Lower leg skin (tissue), 4 donors: ENCODE results near the gene MFSD11. TPM values are rescaled to one million over a fixed set of nuclear protein-coding genes. Genes with fewer than 3 reads are reported as not detected.

Experiments
- DNase-seq, 2 donors: peaks; one replicate each; pipeline ENCODE4 v3.0.0-alpha.2; 2019; ENCODE audit warnings: low spot score in 2 of 2
- H3K4me3 ChIP-seq: fragments of 200-600 bp; sonication (generic); 2 replicates; pipeline ENCODE4 v1.5.1; 2017; ENCODE audit warnings: mild to moderate bottlenecking, low read depth; ENCODE audit not compliant: poor library complexity, severe bottlenecking
- POLR2A ChIP-seq, 2 donors: fragments of 450-650 bp; IDR thresholded peaks; one replicate each; pipeline ENCODE4 v1.6.1; 2016 to 2017; ENCODE audit warnings: antibody characterized with exemption in 2 of 2, mild to moderate bottlenecking in 1 of 2, moderate library complexity in 1 of 2
- WGBS, 2 donors: methylation state at CpG; one replicate each; pipeline ENCODE4 v1.1.5; 2018; 5-methylcytosine and 5-hydroxymethylcytosine counted together
- intact Hi-C: fragments of 100-400 bp; cut with DNase I; formaldehyde crosslinking; loops from one replicate; pipeline ENCODE4 v1.15.0; 2023; ENCODE audit warnings: low total_unique reads
- total RNA-seq, 4 donors: library from RNA; depleted of rRNA; stranded (reverse); fragments of >200 nt; gene quantifications; one replicate each; pipeline ENCODE4 v1.1.0, GENCODE V29; 2016
- TF ChIP-seq, protein P1 (sequence below), 3 donors: fragments of 450-650 bp; IDR thresholded peaks; one replicate each; pipeline ENCODE4 v1.5.1; 2016; ENCODE audit warnings: antibody characterized with exemption in 3 of 3, mild to moderate bottlenecking in 3 of 3, moderate library complexity in 2 of 3

The MFSD11 gene
- total RNA-seq, 4 donors from 2014 or later: 33.4 to 38.4 (median 33.8) TPM

DNA sequence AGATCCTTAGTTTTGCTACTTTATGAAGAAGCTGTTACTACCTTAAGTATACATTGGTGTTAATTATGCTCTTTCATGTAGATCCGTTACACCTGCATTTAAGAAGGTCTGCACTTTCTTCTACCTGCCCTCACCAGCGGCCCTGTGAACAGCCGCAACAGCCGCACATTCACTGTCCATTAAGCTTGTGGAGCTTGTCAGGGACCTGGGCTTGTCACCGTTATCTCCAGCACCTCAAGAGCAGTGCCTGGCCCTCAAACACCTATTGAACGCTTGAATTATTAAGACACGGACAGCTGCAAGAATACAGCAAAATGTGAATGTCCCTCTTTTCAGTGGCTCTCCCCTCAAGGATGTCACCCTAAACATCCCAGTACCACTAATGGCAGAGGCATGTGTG is 24.2 kb upstream of the MFSD11 start:
- no peak for TF ChIP-seq POLR2A (IDR thresholded peaks at IDR 0.05)
- TF ChIP-seq, protein P1, sequence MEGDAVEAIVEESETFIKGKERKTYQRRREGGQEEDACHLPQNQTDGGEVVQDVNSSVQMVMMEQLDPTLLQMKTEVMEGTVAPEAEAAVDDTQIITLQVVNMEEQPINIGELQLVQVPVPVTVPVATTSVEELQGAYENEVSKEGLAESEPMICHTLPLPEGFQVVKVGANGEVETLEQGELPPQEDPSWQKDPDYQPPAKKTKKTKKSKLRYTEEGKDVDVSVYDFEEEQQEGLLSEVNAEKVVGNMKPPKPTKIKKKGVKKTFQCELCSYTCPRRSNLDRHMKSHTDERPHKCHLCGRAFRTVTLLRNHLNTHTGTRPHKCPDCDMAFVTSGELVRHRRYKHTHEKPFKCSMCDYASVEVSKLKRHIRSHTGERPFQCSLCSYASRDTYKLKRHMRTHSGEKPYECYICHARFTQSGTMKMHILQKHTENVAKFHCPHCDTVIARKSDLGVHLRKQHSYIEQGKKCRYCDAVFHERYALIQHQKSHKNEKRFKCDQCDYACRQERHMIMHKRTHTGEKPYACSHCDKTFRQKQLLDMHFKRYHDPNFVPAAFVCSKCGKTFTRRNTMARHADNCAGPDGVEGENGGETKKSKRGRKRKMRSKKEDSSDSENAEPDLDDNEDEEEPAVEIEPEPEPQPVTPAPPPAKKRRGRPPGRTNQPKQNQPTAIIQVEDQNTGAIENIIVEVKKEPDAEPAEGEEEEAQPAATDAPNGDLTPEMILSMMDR (IDR thresholded peaks at IDR 0.05): no peak
- intact Hi-C loops: no loop called here
- DNase-seq: no peak
- 92 to 93% methylated on average over 7 of the region's 7 CpGs for WGBS, 2 donors
- H3K4me3 ChIP-seq: no peak overlapping the region

- intact Hi-C loops: no loop called here
- H3K4me3 ChIP-seq: no peak overlapping the region
- TF ChIP-seq, protein P1 (IDR thresholded peaks at IDR 0.05): no peak
- no peak for TF ChIP-seq POLR2A (IDR thresholded peaks at IDR 0.05)
- no peak for DNase-seq
- WGBS, 2 donors: 83 to 84% methylated on average over 5 of the region's 5 CpGs
These were observed 23.6 kb upstream of the MFSD11 start for GRCh38 chr17:76714336-76714735.

- intact Hi-C loops: no loop called here
- DNase-seq: peak in 1 of 2 donors; percentile 94
- WGBS, 2 donors: 22 to 23% methylated on average over 4 of the region's 4 CpGs
- H3K4me3 ChIP-seq: no peak overlapping the region
- TF ChIP-seq, protein P1 (IDR thresholded peaks at IDR 0.05): peak in 1 of 3 donors; percentile 7
- no peak for TF ChIP-seq POLR2A (IDR thresholded peaks at IDR 0.05)
These were observed 23.0 kb upstream of the MFSD11 start for GRCh38 chr17:76714822-76715495.

DNA sequence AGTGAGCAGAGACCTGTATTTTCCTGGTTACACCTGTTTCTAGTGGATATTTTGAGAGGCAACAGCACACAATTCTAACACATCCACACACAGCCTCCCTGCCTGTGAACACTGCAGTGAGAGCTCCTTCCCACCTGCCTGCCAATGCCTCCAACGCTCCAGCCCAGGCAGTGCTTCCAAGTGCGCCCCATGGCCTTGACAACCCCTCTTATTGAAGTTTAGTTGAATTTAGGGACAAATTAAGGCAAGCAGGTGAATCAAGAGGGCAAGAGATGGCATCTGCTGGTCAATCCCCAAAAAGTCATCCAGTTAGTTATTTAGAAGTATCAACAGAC is 22.5 kb upstream of the MFSD11 start:
- intact Hi-C loops: no loop called here
- DNase-seq: no peak

GRCh38 chr17:76716146-76716838 is 21.6 kb upstream of the MFSD11 start:
- H3K4me3 ChIP-seq: no peak overlapping the region
- WGBS, 2 donors: 61 to 62% methylated on average over 13 of the region's 13 CpGs
- intact Hi-C loops: no loop called here
- no peak for TF ChIP-seq POLR2A (IDR thresholded peaks at IDR 0.05)
- TF ChIP-seq, protein P1 (IDR thresholded peaks at IDR 0.05): no peak
- no peak for DNase-seq

More for the DNA sequence above, 22.5 kb upstream of the MFSD11 start:
- TF ChIP-seq POLR2A (IDR thresholded peaks at IDR 0.05): no peak
- TF ChIP-seq, protein P1 (IDR thresholded peaks at IDR 0.05): no peak
- 85 to 89% methylated on average over 2 of the region's 2 CpGs for WGBS, 2 donors
- H3K4me3 ChIP-seq: no peak overlapping the region
